Gastroesophageal sphincter (tissue), 3 donors: ENCODE measurements around the gene ARMH2.

Source experiments
- CTCF ChIP-seq, 4 experiments: fragments of 200-600 bp in 2 of 4; fragments of 450-650 bp in 2 of 4; sonication (generic) in 1 of 4; IDR thresholded peaks; one replicate each; pipeline ENCODE4 v1.5.1; 2017 to 2019; ENCODE audit warnings: antibody characterized with exemption in 4 of 4, mild to moderate bottlenecking in 2 of 4, moderate library complexity in 2 of 4
- POLR2A ChIP-seq, 2 donors: fragments of 450-650 bp; IDR thresholded peaks; one replicate each; pipeline ENCODE4 v1.6.1; 2017; ENCODE audit warnings: antibody characterized with exemption in 2 of 2, mild to moderate bottlenecking in 2 of 2, moderate library complexity in 1 of 2
- POLR2AphosphoS5 ChIP-seq: sonication (generic); formaldehyde crosslinking; IDR thresholded peaks from one replicate; pipeline ENCODE4 v1.6.1; 2017; ENCODE audit warnings: antibody characterized with exemption

GRCh38 chr6:24766680-24767462 is 31.8 kb downstream of the ARMH2 start:
- TF ChIP-seq POLR2AphosphoS5 = no peak
- peak in 3 of 4 experiments; percentile 43 to 46 (median 45) for TF ChIP-seq CTCF (IDR thresholded peaks at IDR 0.05)
- no peak for TF ChIP-seq POLR2A (IDR thresholded peaks at IDR 0.05)
